Measurements from ENCODE around the gene PTPRA.

DNA sequence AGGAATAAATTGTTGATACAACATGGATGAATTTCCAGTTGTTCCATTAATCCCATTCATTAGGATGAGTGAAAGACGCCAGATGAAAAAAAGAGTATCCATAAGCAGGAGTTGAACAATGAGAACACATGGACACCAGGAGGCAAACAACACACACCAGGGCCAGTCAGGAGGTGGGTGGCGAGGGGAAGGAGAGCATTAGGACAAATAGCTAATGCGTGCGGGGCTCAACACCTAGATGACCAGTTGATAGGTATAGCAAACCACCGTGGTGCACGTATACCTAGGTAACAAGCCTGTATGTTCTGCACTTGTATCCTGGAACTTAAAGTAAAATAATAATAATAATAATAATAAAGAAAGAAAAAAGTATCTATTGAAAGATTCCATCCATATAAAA is 43.9 kb upstream of the PTPRA start:
- TF ChIP-seq CTCF (IDR thresholded peaks at IDR 0.05): no peak
- TF ChIP-seq POLR2A (IDR thresholded peaks at IDR 0.05): no peak

All from thyroid gland (tissue), 4 donors.